K562 (cell line): Measurements from ENCODE around the gene YPEL2. TPM values are rescaled to one million over a fixed set of nuclear protein-coding genes. Genes with fewer than 3 reads are reported as not detected.

Source experiments
- CREB3L1 ChIP-seq: fragments of 450-650 bp; IDR thresholded peaks from 2 replicates; pipeline ENCODE4 v1.6.1; 2014; ENCODE audit warnings: low read depth, mild to moderate bottlenecking, moderate library complexity, borderline replicate concordance
- DNMT1 ChIP-seq: fragments of 450-650 bp; IDR thresholded peaks from 2 replicates; pipeline ENCODE4 v1.6.1; 2016; ENCODE audit warnings: antibody characterized with exemption, mild to moderate bottlenecking
- ETV1 ChIP-seq: fragments of 450-650 bp; conservative IDR thresholded peaks from 2 replicates; pipeline ENCODE4 v1.6.1; 2016; ENCODE audit warnings: missing genetic modification characterization, control low read depth, low read depth, missing compliant biosample characterization
- GTF3C2 ChIP-seq: IDR thresholded peaks from 3 replicates; pipeline ENCODE4 v1.6.1; 2011; ENCODE audit warnings: borderline replicate concordance, mild to moderate bottlenecking, moderate library complexity; ENCODE audit not compliant: insufficient read length; ENCODE audit errors: extremely low read depth
- NR2C2 ChIP-seq, 2 experiments: fragments of 200-800 bp in 1 of 2; sonication (Bioruptor generic) in 1 of 2; sonication (generic) in 1 of 2; formaldehyde crosslinking in 1 of 2; IDR thresholded peaks; 2 replicates each; pipeline versions ENCODE4 v1.6.1 to v1.8.0; 2016 to 2022; ENCODE audit warnings: mild to moderate bottlenecking in 1 of 2, missing compliant biosample characterization in 1 of 2, missing genetic modification characterization in 1 of 2, missing genetic modification reagents in 1 of 2
- PHF8 ChIP-seq: fragments of 200-600 bp; sonication (generic); IDR thresholded peaks from 2 replicates; pipeline ENCODE4 v1.6.1; 2012; ENCODE audit warnings: mixed run types, mild to moderate bottlenecking, inconsistent platforms, low read length, moderate library complexity, borderline replicate concordance
- SMAD4 ChIP-seq: fragments of 250-450 bp; sonication (Bioruptor Pico); conservative IDR thresholded peaks from 2 replicates; pipeline ENCODE4 v1.8.0; 2021; ENCODE audit warnings: inconsistent platforms, mild to moderate bottlenecking, moderate library complexity
- YY1 ChIP-seq, 3 experiments: IDR thresholded peaks; 2 replicates each; pipeline ENCODE4 v1.6.1; 2011; ENCODE audit warnings: low read length in 2 of 3, mild to moderate bottlenecking in 2 of 3, moderate library complexity in 2 of 3, borderline replicate concordance in 1 of 3, control low read depth in 1 of 3, low read depth in 1 of 3; ENCODE audit not compliant: insufficient read depth in 3 of 3, insufficient replicate concordance in 2 of 3, control insufficient read depth in 1 of 3, insufficient read length in 1 of 3; ENCODE audit errors: extremely low read depth in 1 of 3
- ZBTB7A ChIP-seq: IDR thresholded peaks from 2 replicates; pipeline ENCODE4 v1.6.1; 2011; ENCODE audit warnings: low read depth, mild to moderate bottlenecking, low read length, moderate library complexity, borderline replicate concordance; ENCODE audit not compliant: control insufficient read depth
- ZNF277 ChIP-seq: fragments of 250-450 bp; sonication (Bioruptor Pico); IDR thresholded peaks from 2 replicates; pipeline ENCODE4 v1.8.0; 2022; ENCODE audit warnings: inconsistent platforms, mild to moderate bottlenecking, moderate library complexity, borderline replicate concordance
- ZNF639 ChIP-seq, 2 experiments: fragments of 200-800 bp in 1 of 2; sonication (Bioruptor generic) in 1 of 2; sonication (generic) in 1 of 2; formaldehyde crosslinking in 1 of 2; IDR thresholded peaks in 1 of 2; conservative IDR thresholded peaks in 1 of 2; 2 replicates each; pipeline versions ENCODE4 v1.5.0 to v1.6.1; 2016 to 2020; ENCODE audit warnings: missing compliant biosample characterization in 1 of 2, missing genetic modification characterization in 1 of 2, missing genetic modification reagents in 1 of 2
- ZNF740 ChIP-seq, 3 experiments: fragments of 200-800 bp in 1 of 3; sonication (Bioruptor generic) in 1 of 3; sonication (generic) in 1 of 3; formaldehyde crosslinking in 1 of 3; IDR thresholded peaks; 2 replicates each; pipeline versions ENCODE4 v1.6.1 to v1.8.0; 2016 to 2022; ENCODE audit warnings: mild to moderate bottlenecking in 2 of 3, missing compliant biosample characterization in 2 of 3, missing genetic modification characterization in 2 of 3, missing genetic modification reagents in 1 of 3
- polyA plus RNA-seq, 8 experiments: library from polyadenylated mRNA; depleted of rRNA in 4 of 8; stranded (reverse) in 5 of 8; unstranded in 3 of 8; fragments of >200 nt; fragmentation: Nextera tagmentation in 2 of 8; fragmentation: Illumina TruSeq in 1 of 8; extraction: Ambion mirVana in 2 of 8; extraction: Trizol in 1 of 8; gene quantifications; 2 replicates each; pipeline versions ENCODE4 v1.2.1 to v1.2.3, GENCODE V29; 2011 to 2014; ENCODE audit warnings: inconsistent platforms in 1 of 8, missing spikeins in 1 of 8
- total RNA-seq, 7 experiments: library from RNA; depleted of rRNA in 6 of 7; stranded (reverse); fragments of >200 nt in 6 of 7; fragmentation: Illumina TruSeq in 2 of 7; extraction: Trizol in 2 of 7; gene quantifications; 2 replicates each; pipeline versions ENCODE4 v1.2.1 to v1.2.3, GENCODE V29; 2011 to 2021; ENCODE audit warnings: low replicate concordance in 1 of 7

Gene YPEL2
- total and polyA plus RNA-seq, 9 of the 15 experiments (the other 6 are each of a cell fraction or from before 2014, with no cell fraction given) = 0.11 to 2.4 (median 0.47) TPM

- TF ChIP-seq ZBTB7A = peak; percentile 65; the same call in 1 of the 2 replicates
- TF ChIP-seq GTF3C2 = no peak
- TF ChIP-seq YY1 (IDR thresholded peaks at IDR 0.05; ENCODE audit: borderline replicate concordance in 1 of 3, control insufficient read depth in 1 of 3, extremely low read depth in 1 of 3, insufficient read depth in 3 of 3, insufficient read length in 1 of 3, insufficient replicate concordance in 2 of 3, low read depth in 1 of 3, low read length in 2 of 3) = peak in 1 of 3 experiments; percentile 28
- no peak for TF ChIP-seq ETV1 (tag)
- no peak for TF ChIP-seq NR2C2 (CRISPR knock-in tag; IDR thresholded peaks at IDR 0.05)
- peak; percentile 28; the same call in 1 of the 2 replicates for TF ChIP-seq NR2C2 (tag; IDR thresholded peaks at IDR 0.05)
- no peak for TF ChIP-seq ZNF639 (CRISPR knock-in tag; conservative IDR thresholded peaks at IDR 0.05 in 1 of 2, IDR thresholded peaks at IDR 0.05 in 1 of 2)
- no peak for TF ChIP-seq ZNF277
- TF ChIP-seq DNMT1 = no peak
- TF ChIP-seq SMAD4 = no peak
- TF ChIP-seq ZNF740 (CRISPR knock-in tag; IDR thresholded peaks at IDR 0.05) = no peak
- TF ChIP-seq ZNF740 (tag; IDR thresholded peaks at IDR 0.05) = no peak
- no peak for TF ChIP-seq CREB3L1
- TF ChIP-seq PHF8 = peak; percentile 43; the same call in 1 of the 2 replicates
Measured at GRCh38 chr17:59331129-59331928, at the start of gene YPEL2 (continued).
